HG02973 (cell line): ENCODE results near the gene SLC16A10.
"Not testable (repeated sequence)": the region's sequence is repeated elsewhere in the genome, so short reads cannot be mapped to it uniquely, and the experiment has no call there.

Experiments
- ATAC-seq: cut with Tn5 transposase; IDR thresholded peaks from one replicate; pipeline ENCODE4 v1.9.1; 2021; ENCODE audit warnings: moderate library complexity; ENCODE audit not compliant: unreplicated experiment

The SLC16A10 gene

DNA sequence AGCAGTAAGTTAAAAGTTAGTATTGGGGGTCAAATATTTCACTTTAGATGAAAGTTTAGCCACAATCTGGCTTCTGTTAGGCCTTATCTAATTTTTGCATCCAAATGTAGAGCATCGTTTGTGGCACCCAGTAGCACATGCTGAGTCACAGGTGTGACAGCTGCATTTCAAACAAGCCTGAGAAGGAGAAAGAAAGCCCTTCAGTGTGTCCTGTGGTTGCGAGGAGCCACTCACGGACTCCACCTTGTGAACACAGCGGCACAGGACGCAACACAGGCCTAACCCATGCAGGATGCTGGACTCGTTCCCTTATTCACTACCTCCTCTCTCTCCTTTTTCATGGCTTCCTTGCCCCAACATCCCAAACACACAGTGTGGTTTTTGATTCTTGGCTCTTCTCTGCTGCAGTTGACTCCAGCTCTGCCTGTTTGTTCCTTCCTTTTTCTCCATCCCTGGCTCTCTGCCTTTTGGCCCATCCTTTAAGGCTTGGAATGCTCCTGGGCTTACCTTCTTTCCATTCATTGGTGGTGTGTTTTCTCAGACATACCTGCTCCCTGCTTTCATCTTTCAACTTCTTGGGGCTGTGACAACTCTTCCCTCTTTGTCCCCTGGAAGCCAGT, 124.2 kb downstream of the SLC16A10 start:
- no peak for ATAC-seq

DNA sequence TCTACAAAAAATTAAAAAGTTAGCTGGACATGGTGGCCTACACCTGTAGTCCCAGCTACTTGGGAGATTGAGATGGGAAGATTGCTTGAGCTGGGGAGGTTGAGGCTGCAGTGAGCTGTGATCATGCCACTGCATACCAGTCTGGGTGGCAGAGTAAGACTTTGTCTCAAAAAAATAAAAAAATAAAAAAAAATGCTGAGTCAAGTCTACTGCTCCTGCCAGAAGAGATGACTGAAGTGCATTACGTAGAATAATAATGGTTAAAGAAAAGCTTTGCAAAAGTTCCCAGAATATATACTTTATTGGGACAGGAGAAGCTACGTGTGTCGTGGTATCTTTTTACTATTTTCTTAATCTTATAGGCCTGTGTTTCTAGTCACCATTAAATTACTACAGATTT, 125.3 kb downstream of the SLC16A10 start:
- no peak for ATAC-seq

DNA sequence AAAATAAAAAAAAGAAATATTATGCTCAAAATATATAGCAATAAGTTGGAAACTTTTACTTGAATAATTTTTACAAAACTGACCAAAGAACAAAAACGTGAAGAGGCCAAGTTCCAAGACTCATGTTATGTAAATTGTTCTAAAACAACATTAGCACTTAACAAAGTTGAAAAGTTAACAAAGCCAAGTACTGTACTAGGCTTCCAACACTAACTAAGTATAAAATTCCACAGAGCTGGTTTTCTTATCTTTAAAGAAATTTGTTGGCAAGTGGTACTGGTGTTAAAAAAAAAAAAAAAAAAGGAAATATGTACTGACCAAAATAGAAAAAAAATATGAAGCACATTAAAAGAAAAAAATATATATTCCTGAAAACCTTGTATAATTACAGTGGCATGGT, 127.8 kb downstream of the SLC16A10 start:
- ATAC-seq = no peak

DNA sequence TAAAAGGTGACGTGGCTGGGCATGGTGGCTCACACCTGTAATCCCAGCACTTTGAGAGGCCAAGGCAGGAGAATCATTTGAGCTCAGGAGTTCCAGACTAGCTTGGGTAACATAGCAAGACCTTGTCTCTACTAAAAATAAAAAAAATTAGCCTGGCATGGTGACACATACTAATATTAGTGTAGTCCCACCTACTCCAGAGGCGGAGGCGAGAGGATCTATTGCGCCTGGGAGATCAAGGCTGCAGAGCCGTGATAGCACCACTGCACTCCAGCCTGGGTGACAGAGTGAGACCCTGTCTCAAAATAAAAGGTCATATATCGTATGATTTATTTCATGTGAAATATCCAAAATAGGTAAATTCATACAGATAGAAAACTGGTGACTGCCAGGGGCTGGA, 132.5 kb downstream of the SLC16A10 start:
- no peak for ATAC-seq

DNA sequence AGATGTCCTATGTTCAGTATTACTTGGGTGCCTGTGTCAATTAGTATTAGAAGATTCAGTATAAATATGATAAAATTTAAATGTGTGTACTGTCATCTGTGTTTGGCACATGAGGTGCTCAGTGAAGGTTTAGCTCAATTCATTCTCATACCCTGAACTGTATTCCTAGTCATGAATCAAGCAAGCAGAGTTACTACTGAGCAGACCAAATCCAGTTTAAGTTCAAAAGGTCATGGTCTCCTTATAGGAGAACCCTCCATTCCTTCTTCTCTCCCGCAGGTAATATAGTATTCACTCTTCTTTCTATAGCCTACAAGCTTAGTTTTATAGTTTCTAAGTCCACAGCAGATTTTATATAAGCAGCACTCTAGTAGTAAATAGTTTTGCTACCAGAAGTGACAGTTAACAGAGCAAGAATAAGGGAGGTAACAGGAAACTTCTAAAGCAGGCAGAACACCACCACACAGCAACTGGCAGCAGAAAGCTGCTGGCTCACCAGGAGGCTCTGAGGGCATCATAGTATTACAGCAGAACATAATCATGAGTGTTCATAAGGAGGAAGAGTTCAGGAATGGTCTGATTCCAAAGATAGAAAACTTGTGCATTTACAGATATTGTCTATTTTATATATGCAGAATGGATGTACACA, 133.2 kb downstream of the SLC16A10 start:
- ATAC-seq = no peak

DNA sequence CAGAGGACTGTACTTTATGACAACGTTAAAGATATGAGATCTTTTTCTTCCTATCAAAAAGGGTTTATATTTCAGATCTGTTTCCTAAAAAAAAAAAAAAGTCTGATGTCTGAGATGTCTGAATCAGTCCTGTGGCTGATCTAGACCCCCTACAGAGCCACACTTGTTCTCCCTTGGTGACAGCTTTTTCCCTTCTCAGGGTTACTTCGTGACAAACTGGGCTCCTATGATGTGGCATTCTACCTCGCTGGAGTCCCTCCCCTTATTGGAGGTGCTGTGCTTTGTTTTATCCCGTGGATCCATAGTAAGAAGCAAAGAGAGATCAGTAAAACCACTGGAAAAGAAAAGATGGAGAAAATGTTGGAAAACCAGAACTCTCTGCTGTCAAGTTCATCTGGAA, 134.5 kb downstream of the SLC16A10 start:
- ATAC-seq = no peak

DNA sequence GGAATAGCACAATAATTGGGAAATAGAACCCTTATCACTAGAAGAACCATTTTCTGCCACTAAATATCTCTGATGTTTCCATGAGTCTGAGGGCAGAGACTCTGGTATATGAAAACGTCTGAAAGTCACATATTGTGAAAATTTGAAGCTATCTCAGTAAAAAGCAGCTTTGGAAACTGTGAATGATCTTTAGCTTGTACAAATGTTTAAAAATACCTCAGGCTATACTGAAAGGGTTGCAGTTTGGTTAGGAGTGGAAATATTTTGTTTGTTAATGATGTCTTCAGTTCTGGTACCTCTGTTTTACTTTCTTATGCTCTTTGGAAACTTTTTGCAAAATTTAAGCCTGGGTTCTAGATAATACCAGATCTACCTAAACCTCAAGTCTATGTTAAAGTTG, 135.0 kb downstream of the SLC16A10 start:
- ATAC-seq = no peak

DNA sequence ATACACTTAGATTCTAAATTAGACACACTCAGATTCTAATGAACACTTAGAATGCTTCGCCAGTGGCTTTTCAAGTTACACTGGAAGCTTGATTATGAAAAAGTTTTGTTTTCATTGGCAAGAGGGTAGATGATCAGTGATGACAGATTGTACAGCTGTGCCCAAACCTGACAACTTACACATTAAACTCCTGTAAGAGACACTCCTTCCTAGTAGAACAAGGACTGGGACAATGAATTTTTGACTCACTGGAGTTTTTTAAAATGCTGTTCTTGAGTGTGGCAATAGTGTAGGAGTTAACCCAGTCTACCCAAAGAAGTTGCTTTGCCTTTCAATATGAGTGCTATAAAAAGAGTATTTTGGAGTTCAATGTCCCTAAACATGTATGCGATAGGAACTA, 140.8 kb downstream of the SLC16A10 start:
- ATAC-seq = no peak

DNA sequence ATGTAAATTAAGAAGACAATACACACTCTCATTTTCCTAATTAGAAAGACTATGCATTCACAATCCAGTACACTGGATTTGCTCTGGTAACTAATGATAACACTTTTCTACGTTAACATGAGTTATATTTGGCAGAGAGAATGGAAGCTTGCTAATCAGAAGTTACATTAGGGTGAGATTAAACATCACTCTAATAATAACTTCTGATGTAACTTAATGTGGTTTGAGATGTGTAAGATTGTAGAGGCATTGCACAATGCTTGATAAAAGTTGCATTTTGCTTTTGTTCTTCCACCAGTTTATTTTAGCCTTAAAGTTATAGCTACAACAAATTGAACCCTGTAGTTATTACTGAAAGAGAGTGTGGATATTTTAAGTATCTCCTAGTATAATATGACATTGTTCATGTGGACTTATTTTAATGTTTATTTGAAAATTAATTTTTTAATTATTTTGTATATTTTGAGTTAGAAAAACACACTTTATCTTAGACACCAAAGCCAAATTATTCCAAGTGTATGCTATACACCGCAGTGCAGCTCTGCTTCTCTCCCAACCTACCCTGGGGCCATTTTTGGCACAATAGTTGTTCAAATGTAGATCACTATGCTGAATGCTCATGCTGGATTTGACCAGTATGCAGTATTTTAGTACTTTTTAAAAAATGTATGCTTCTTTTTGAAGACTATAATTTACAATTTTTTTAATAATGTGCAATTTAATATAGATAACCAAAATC, 143.2 kb downstream of the SLC16A10 start:
- ATAC-seq = no peak

DNA sequence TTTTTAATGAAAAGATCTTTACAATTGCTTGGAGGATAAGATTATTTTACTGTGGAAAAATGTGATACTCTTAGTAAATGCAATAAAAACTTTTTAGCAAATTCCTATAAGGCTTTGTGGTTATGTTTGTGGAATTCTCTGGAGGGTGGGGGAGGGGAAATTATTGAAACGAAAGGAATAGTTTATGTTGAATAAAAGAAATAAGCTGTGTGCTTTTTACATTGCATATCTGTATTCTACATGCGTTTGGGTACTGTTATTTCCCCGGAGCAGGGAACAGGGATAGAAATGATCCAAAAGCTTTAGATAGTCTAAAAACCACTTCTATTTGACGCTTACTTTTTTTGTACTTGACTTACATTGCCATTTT, 143.8 kb downstream of the SLC16A10 start:
- no peak for ATAC-seq

DNA sequence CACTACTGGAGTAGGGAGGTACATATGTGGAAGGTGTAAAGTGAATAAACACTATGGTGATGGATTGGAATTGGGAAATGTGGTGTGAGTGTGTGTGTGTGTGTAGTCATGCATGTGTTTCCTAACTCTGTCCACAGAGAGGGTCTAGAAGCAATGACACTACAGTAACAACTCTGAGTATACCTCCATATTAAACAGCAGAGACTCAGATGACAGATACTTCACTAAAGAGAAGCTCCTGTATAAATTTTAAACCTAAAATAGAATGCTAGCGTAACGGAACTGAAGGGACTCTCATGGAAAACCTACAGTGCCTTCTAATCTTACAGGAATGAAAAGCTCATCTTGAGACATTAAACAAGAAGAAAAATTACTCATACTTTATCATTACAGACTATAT, 150.5 kb downstream of the SLC16A10 start:
- no peak for ATAC-seq

DNA sequence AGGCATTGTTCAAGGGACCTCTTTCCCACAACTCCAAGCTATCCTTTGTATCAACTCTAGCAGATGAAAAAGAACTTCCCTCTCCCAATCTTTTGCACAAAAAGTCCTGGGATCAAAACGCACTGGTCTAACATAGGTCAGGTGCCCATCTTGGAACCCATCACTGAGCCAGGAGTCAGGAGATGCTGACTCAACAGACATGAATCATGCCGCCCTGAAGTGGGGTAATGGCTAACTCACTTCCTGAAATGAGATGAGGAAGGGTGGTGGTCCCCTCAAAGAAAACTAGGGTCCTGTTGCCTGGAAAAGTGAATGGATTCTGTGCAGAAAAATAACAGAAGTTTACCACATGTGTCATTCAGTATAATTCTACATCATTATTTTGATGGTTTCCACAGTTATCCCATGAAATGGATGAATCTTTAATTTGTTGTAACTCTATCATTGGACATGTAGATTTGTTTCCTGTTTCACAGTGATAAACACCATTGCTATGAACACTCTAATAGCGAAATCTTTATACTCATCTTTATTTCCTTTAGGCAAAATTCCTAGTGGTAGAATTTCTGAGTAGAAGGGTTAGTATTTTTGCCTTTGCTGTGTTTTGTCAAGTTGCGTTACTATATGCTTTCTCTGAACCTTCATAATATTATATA, 151.3 kb downstream of the SLC16A10 start:
- no peak for ATAC-seq

DNA sequence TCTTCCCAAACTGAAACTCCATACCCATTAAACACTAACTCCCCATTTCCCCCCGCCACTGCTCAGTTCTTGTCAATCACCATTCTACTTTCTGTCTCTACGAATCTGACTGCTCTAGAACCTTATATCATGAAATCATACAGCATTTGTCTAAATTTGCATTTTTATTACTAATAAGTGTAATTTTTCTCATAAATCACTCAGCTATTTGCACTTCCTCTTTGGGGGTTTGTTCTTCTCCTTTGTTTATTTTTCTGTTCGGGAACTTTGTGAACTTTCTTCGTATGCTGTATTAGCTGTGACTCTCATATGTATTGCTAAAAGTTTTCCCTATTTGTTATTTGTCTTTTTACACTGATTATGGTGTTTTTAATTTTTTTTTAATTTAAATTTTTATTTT, 152.2 kb downstream of the SLC16A10 start:
- ATAC-seq = no peak

DNA sequence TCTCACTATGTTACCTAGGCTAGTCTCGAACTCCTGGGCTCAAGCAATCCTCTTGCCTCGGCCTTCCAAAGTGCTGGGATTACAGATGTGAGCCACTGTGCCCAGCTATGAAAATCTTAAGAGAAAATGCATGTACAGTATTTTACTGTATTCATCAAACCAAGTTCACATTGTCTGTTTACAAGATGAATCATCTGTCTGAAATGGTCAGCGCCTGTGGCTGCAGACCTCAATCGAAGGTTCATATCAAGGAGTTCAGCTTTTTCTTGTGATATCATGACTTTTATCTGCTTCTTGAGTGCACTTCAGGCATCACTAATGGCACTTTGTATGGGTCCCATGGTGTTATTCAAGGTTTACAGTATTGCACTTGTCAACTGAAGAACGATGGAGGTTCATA, 155.1 kb downstream of the SLC16A10 start:
- no peak for ATAC-seq

DNA sequence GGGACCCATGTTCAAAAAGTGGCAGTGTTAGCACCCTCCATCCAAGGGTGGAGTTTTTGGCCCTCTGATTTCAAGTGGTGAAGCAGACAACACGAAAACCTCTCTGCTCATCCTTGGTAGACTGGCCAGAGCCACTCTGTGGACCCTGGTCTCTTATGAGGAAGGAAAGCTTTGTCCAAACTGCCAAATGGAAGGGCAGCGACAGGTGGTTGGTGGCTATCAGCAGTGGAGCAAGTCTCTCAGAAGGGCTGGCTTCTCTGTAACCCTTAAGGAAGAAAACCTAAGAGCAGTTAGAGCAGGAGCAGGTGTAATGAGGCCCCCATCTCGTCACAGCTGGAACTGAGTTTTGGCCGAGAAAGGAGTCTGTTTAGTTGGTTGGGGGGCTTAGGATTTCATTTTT, 155.8 kb downstream of the SLC16A10 start:
- ATAC-seq = no peak

DNA sequence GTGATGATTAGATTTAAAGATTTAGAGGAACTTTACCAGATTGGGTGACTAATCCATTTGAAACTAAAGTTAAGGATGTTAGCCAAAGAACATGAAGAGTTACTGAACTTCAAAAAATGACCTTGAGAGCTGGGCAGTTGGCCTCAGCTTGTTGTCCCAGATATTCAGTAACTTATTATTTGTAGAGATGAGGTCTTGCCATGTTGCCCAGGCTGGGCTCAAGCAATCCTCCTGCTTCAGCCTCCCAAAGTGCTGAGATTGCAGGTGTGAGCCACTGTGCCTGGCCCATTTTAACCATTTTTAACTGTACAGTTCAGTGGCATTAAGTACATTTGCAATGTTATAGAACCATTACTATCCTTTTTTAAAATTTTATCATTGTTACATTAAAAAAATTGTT, 161.5 kb downstream of the SLC16A10 start:
- ATAC-seq = no peak

DNA sequence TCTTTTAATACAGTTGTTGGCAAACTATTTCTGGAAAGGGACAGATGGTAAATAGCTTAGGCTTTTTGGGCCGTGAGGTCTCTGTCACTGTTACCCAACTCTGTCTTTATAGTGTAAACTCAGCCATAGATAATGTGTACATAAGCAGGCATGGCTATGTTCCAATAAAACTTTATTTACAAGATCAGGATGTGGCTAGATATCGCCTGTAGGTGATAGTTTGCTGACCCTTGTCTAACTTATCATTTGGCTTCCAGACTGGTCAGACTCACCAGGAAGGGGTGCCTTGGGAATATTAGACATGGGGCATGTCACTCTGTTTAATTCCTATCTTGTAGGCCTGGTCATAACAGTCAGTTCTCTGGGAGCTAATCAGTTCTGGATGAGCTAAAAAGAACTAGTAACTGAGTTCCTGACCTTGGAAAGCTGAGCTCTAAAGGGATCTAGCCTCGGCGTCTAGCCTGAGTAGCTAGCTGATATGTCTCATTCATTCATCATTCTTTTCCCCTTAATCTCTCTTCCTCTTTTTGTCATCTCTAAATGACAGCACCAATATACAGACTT, 163.6 kb downstream of the SLC16A10 start:
- no peak for ATAC-seq

DNA sequence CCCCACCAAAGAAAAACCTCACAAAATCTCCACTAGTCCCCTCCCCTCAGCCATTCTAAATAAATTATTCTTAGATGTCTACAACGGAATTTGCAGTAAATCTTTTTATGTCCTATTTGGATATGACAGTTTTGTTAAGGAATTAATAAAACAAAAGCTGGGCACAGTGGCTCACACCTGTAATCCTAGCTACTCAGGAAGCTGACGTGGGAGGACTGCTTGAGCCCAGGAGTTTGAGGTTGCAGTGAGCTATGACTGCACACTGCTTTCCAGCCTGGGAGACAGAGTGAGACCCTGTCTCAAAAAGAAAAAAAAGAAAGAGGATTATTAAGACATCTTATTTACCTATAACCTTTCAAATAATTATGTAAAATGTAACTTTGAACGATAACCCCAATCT, 165.4 kb downstream of the SLC16A10 start:
- ATAC-seq = no peak

DNA sequence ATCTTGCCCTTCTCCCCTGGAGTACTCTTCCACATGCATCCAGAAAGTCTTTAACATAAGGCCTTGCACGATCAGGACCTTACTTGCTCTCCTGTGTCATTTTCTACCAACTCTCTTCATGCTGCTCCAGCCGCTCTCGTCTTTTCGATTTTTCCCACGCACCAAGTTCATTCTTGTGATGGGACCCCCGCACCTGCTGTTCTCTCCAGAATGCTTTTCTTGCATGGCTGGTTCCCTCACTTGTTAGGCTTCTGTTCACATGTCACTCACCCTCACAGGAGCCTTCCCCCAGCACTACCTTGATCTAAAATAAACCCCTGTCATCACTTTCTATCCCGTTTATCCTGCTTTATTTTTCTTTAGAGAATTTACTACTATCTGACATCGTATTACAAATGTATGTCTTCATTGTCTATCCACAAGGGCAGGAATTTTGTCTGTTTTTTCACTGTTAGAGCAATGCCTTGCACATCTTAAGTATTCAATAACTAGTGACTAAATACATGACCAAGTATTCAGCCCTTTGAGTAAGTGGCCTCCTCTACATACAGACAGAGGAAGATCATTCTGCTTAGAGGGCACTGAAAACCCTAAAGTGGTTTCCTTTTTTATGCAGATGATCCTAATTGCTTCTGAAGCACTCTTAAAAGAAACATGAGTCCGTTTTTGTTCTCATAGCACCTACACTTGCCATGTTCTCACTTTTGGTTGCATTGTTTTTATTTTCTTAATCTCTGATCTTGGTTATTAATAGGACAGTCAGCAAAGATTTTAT, 166.9 kb downstream of the SLC16A10 start:
- no peak for ATAC-seq

DNA sequence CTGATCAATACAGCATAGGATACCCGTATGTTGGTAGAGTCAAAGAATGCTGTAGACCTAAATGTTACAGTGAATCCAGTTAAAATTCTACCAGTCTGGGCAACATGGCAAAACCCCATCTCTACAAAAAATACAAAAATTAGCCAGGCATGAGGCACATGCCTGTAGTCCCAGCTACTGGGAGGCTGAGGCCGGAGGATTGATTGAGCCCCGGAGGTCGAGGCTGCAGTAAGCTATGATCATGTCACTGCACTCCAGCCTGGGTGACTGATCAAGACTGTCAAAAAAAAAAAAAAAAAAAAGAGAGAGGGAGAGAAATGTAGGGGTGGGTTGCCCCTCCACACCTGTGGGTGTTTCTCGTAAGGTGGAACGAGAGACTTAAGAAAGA, 167.5 kb downstream of the SLC16A10 start:
- ATAC-seq = no peak

DNA sequence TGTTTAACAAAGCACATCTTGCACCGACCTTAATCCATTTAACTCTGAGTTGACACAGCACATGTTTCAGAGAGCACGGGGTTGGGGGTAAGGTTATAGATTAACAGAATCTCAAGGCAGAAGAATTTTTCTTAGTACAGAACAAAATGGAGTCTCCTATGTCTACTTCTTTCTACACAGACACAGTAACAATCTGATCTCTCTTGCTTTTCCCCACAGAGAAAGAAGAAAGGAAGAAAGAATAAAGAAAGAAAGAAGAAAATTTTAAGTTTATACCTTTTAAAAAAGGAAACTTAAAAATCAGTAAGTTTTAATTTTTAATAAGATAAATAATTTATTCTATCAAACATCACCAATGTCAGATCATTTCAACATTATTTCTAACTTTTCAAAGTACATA, 168.5 kb downstream of the SLC16A10 start:
- not testable (repeated sequence) for ATAC-seq
